Islet precursor cell (in vitro differentiated cells): Measurements from ENCODE around the gene CFAP61.
A peak's percentile ranks its signal among the peaks of the same experiment; 100 is the strongest.
"Not testable (repeated sequence)": the region's sequence is repeated elsewhere in the genome, so short reads cannot be mapped to it uniquely, and the experiment has no call there.

ENCODE experiments used
- DNase-seq: peaks from one replicate; pipeline ENCODE4 v3.0.0-alpha.2; 2018

CFAP61 gene

DNA sequence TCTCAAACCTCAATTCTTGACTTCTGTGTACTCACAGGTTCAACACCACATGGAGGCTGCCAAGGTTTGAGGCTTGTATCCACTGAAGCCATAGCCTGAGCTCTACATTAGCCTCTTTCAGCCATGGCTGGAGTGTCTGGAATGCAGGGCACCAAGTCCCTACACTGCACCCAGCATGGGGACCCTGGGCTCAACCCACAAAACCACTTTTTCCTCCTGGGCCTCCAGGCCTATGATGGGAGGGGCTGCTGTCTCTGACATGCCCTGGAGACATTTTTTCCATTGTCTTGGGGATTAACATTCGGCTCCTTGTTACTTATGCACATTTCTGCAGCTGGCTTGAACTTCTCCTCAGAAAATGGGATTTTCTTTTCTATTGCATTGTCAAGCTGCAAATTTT is 192.1 kb downstream of the CFAP61 start:
- DNase-seq = not testable (repeated sequence)

- no peak for DNase-seq
Observed at GRCh38 chr20:20246996-20247633, 194.8 kb downstream of the CFAP61 start.

- no peak for DNase-seq
Observed at GRCh38 chr20:20248620-20249200, 196.4 kb downstream of the CFAP61 start.

DNA sequence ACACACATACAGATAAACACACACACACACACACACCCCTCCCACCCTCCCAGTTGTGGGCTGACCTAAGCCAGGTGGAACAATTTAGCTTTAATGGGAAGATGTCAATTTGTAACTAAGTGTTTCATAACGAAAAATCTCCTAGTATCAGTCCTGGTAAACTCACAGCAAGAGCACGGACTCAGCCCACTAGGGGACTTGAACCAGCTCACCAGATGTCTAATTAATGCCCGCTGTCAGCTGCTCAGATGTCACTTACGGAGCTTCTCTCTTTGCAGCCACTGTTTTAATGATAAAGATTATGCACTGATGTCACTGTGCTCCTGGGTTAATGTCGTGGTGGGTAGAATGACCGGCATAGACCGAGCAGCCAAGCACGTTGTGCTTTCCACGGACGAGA is 199.0 kb downstream of the CFAP61 start:
- no peak for DNase-seq

DNA sequence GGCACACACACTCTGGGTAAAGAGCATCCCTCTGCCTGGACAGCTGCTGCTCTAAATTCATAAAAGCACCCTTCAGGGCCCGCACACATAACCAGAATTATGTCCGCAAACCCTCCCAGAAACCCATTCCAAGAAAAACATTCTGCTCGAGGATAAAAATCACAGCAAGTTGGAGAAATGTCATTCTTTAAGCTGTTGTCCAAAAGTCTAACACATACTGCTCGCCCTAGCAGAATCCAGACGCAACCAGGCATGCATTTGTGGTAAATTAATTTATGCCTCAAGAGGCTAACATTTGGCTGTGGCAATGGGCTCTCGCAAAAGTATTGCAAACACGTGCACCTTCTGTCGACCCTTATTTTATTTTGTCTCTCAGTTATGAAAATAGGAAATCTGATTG is 199.5 kb downstream of the CFAP61 start:
- no peak for DNase-seq

GRCh38 chr20:20253039-20253743 is 200.9 kb downstream of the CFAP61 start:
- no peak for DNase-seq

DNA sequence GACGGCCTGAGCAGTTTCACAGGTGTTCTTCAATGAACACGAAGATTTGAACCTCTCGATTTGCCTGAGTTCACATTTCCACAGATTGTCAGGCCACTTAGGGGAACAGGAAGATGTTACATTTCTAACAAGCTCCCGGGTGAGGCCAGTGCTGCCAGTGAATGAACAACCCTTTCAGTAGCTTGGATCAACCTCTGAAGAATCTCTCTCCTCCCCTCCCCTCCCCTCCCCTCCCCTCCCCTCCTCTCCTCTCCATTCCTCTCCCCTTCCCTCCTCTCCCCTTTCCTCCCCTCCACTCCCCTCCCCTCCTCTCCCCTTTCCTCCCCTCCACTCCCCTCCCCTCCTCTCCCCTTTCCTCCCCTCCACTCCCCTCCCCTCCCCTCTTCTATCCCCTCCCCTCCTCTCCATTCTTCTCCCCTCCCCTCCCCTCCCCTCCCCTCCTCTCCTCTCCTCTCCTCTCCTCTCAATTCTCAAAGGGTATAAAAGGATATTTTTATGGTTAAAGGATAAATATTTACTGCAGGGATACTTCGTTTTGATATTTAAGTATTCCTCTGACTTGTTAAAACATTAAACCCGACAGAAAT is 201.5 kb downstream of the CFAP61 start:
- no peak for DNase-seq

GRCh38 chr20:20255099-20255498 is 202.8 kb downstream of the CFAP61 start:
- no peak for DNase-seq

- DNase-seq = no peak
Observed at GRCh38 chr20:20259533-20259932, 207.2 kb downstream of the CFAP61 start.

GRCh38 chr20:20261159-20261558 is 208.8 kb downstream of the CFAP61 start:
- no peak for DNase-seq

GRCh38 chr20:20265210-20265609 is 212.9 kb downstream of the CFAP61 start:
- DNase-seq = no peak

DNA sequence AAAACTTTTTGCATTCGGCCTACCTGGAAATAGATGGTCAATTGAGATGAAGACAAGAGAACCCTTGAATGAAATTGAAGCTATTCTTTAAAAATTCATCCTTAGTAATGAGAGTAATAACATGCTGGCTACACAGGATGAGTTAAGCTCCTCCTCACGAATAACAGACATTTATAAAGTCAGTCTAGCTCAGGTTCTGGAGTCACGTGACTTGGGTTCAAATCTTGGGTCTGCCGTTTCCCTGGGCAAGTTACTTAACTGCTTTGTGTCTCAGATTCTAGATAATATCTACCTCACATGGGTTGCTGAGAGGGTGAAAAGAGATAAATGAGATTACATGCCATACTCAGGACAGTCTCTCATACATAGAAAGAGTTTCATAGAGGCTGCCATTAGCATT is 214.2 kb downstream of the CFAP61 start:
- no peak for DNase-seq

DNA sequence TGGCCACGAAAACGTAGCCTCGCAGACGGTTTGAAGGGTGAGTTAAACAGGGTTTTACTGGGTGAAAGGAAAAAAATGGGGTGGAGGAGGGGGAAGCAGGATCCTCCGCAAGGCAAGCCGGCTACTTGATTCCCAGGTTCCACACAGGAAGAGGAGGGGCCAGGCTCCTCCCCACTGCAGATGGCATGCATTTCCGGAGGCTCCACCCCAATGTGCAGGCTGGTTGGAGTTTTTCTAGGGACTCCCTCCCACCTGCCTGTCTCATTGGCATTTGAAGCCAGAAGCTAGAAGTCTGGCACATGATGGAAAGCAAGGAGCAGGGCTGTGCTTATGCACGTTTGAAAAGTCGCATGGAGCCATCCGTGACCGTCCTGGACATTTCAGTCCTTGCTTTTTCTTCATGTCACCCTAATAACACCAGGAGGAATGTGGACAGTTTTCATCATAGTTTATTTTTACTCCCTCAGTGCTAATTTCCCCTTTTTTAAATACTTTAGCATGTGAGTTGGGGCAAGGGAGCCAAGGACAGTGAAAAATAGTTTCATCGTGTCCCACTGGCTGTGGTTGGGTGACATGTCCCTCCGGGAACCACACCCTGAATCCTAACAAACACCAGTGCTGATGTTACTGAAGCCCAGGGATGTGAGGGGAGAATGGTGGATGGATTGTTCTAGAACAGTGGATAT is 215.5 kb downstream of the CFAP61 start:
- DNase-seq = no peak

- DNase-seq = no peak
Observed at GRCh38 chr20:20271271-20271670, 218.9 kb downstream of the CFAP61 start.

DNA sequence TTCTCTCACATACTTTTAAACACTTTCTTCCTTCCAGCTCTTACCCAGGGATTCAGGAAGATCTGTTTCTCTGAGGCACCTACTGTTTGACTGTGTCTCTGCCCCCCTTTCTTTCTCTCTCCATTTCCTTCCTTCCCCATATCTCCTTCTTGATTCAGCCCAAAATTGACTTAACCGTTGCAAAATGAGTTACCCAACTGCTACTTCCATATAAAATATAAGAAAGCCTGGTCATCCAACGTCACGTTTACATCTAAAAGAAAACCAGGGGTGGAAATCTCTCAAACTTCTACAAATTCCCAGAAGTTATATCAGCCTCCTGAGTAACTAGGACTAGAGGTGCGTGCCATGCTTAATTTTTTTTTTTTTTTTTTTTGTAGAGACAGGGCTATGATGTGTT is 220.4 kb downstream of the CFAP61 start:
- no peak for DNase-seq

DNA sequence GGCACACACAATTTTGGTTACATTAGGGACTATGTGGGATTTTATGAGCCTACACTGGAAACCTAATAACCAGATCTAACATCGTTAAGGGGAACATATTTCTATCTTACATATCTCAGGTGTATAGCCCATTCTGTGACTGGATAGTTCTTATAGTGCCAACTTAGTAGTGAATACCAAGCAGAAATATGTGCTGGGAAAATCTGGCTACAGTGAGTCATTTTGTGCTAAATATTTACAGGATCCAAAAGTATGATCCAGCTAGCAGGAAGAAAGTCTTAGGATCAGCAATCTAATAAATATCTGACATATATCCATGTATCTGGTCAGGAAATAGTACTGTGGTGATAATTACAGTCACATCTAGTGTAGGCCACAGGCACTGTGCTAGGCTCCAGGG is 221.0 kb downstream of the CFAP61 start:
- DNase-seq = no peak

GRCh38 chr20:20274821-20275220 is 222.5 kb downstream of the CFAP61 start:
- DNase-seq = no peak

GRCh38 chr20:20275636-20276035 is 223.3 kb downstream of the CFAP61 start:
- no peak for DNase-seq

GRCh38 chr20:20276811-20277530 is 224.6 kb downstream of the CFAP61 start:
- no peak for DNase-seq

- DNase-seq = no peak
Observed at GRCh38 chr20:20277894-20278335, 225.6 kb downstream of the CFAP61 start.

- peak; percentile 24 for DNase-seq
Observed at GRCh38 chr20:20286061-20286460, 233.7 kb downstream of the CFAP61 start.

- no peak for DNase-seq
Observed at GRCh38 chr20:20289331-20289730, 237.0 kb downstream of the CFAP61 start.

DNA sequence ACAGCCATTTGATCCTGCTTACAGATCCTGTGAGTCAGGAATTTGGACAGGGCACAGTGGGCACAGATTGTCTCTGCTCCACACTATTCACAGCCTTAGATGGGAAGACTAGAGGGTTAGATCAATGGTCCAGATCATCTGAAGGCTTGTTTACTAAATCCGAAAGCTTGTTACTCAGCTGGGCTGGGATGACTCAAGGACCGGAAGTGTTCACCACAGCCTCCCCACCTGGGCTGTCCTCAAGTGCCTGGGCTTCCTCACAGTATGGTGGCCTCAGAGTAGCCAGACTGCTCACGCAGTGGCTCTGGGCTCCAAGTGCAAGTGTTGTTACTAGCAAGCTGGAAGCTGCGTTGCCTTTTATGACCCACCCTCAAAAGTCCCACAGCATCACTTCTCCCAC is 240.1 kb downstream of the CFAP61 start:
- DNase-seq = no peak
